ENCODE results near the gene SV2B. TPM values are rescaled to one million over a fixed set of nuclear protein-coding genes. Genes with fewer than 3 reads are reported as not detected.

The SV2B gene
- total and polyA plus RNA-seq, 2 donors (not counting 1 experiment from before 2014, with no cell fraction given), result not detected

GRCh38 chr15:91122296-91122695 is 22.2 kb downstream of the SV2B start:
- no peak overlapping the region for H3K27ac Mint-ChIP-seq
- Histone ChIP-seq H3K27me3 (replicated peaks in 1 of 4; ENCODE audit: control extremely low read depth in 1 of 4, control insufficient read depth in 3 of 4, insufficient read depth in 4 of 4, low read length in 3 of 4) (peaks cover 0 to 19% (median 3%) of the 10 kb centered on the region in 4 experiments), H3K4me3 (ENCODE audit: control extremely low read depth in 1 of 5, extremely low read depth in 1 of 5, insufficient read depth in 1 of 5, low read depth in 2 of 5, low read length in 4 of 5) (no peak overlapping the region), H3K36me3 (replicated peaks in 1 of 2; ENCODE audit: control extremely low read depth in 1 of 2, control insufficient read depth in 1 of 2, extremely low read depth in 1 of 2, insufficient read depth in 2 of 2, low read length in 1 of 2) (no peaks in the 10 kb centered on the region), H3K4me1 (ENCODE audit: control insufficient read depth in 2 of 2, insufficient read depth in 2 of 2, low read length in 2 of 2) (no peaks in the 10 kb centered on the region), H3K27ac (ENCODE audit: low read length in 2 of 2) (no peak overlapping the region), H2AFZ (ENCODE audit: insufficient read depth, low read depth, low read length, poor library complexity, severe bottlenecking) (no peak overlapping the region), H3K4me2 (replicated peaks; ENCODE audit: low read depth, low read length, poor library complexity, severe bottlenecking) (no peak overlapping the region), H3K9ac (ENCODE audit: low read length) (no peak overlapping the region), H3K9me3 (ENCODE audit: control extremely low read depth in 1 of 3, control insufficient read depth in 2 of 3, insufficient read depth in 1 of 3, low read length in 2 of 3) (no peaks in the 10 kb centered on the region), H3K79me2 (ENCODE audit: control insufficient read depth, insufficient read depth, low read length) (no peaks in the 10 kb centered on the region), H4K20me1 (ENCODE audit: control insufficient read depth, insufficient read depth, low read length, poor library complexity, severe bottlenecking) (no peaks in the 10 kb centered on the region)
- TF ChIP-seq, protein P1, sequence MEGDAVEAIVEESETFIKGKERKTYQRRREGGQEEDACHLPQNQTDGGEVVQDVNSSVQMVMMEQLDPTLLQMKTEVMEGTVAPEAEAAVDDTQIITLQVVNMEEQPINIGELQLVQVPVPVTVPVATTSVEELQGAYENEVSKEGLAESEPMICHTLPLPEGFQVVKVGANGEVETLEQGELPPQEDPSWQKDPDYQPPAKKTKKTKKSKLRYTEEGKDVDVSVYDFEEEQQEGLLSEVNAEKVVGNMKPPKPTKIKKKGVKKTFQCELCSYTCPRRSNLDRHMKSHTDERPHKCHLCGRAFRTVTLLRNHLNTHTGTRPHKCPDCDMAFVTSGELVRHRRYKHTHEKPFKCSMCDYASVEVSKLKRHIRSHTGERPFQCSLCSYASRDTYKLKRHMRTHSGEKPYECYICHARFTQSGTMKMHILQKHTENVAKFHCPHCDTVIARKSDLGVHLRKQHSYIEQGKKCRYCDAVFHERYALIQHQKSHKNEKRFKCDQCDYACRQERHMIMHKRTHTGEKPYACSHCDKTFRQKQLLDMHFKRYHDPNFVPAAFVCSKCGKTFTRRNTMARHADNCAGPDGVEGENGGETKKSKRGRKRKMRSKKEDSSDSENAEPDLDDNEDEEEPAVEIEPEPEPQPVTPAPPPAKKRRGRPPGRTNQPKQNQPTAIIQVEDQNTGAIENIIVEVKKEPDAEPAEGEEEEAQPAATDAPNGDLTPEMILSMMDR (IDR thresholded peaks at IDR 0.05), result no peak
- no peak for TF ChIP-seq EZH2 (IDR thresholded peaks at IDR 0.05; ENCODE audit: borderline replicate concordance, insufficient read depth, low read depth, low read length, poor library complexity, severe bottlenecking)
- no peaks in the 10 kb centered on the region for H3K4me1 Mint-ChIP-seq
- 67% methylated on average over 1 of the region's 1 CpG for WGBS (ENCODE audit: insufficient coverage)
- H3K4me3 Mint-ChIP-seq, result no peak overlapping the region
- no peaks in the 10 kb centered on the region for H3K9me3 Mint-ChIP-seq (ENCODE audit: insufficient read depth)
- intact Hi-C loops (cut with micrococcal nuclease), result no loop called here
- ATAC-seq (ENCODE audit: low read depth) (no peak), DNase-seq (no peak)
- ChIA-PET POLR2A (no interaction called here), CTCF (no interaction called here)
- peaks cover 46% of the 10 kb centered on the region for H3K27me3 Mint-ChIP-seq

- Mint-ChIP-seq H3K9me3 (ENCODE audit: insufficient read depth) (no peaks in the 10 kb centered on the region), H3K27me3 (peaks cover 50% of the 10 kb centered on the region), H3K4me3 (no peak overlapping the region), H3K4me1 (no peaks in the 10 kb centered on the region), H3K27ac (no peak overlapping the region)
- Histone ChIP-seq H3K27ac (ENCODE audit: low read length in 2 of 2) (no peak overlapping the region), H2AFZ (ENCODE audit: insufficient read depth, low read depth, low read length, poor library complexity, severe bottlenecking) (no peak overlapping the region), H3K9me3 (ENCODE audit: control extremely low read depth in 1 of 3, control insufficient read depth in 2 of 3, insufficient read depth in 1 of 3, low read length in 2 of 3) (no peaks in the 10 kb centered on the region), H3K4me3 (ENCODE audit: control extremely low read depth in 1 of 5, extremely low read depth in 1 of 5, insufficient read depth in 1 of 5, low read depth in 2 of 5, low read length in 4 of 5) (no peak overlapping the region), H3K4me1 (ENCODE audit: control insufficient read depth in 2 of 2, insufficient read depth in 2 of 2, low read length in 2 of 2) (no peaks in the 10 kb centered on the region), H3K79me2 (ENCODE audit: control insufficient read depth, insufficient read depth, low read length) (no peaks in the 10 kb centered on the region), H3K27me3 (replicated peaks in 1 of 4; ENCODE audit: control extremely low read depth in 1 of 4, control insufficient read depth in 3 of 4, insufficient read depth in 4 of 4, low read length in 3 of 4) (peaks cover 0 to 20% (median 0%) of the 10 kb centered on the region in 4 experiments), H3K36me3 (replicated peaks in 1 of 2; ENCODE audit: control extremely low read depth in 1 of 2, control insufficient read depth in 1 of 2, extremely low read depth in 1 of 2, insufficient read depth in 2 of 2, low read length in 1 of 2) (no peaks in the 10 kb centered on the region), H3K4me2 (replicated peaks; ENCODE audit: low read depth, low read length, poor library complexity, severe bottlenecking) (no peak overlapping the region), H4K20me1 (ENCODE audit: control insufficient read depth, insufficient read depth, low read length, poor library complexity, severe bottlenecking) (no peaks in the 10 kb centered on the region), H3K9ac (ENCODE audit: low read length) (no peak overlapping the region)
- ChIA-PET POLR2A (interaction anchor here (0.5 kb wide), 1 partner anchor 149 kb away, joined by 14 read pairs; no protein-coding TSS in a partner anchor), CTCF (no interaction called here)
- 53% methylated on average over 3 of the region's 5 CpGs for WGBS (ENCODE audit: insufficient coverage)
- DNase-seq, result no peak
- no peak for ATAC-seq (ENCODE audit: low read depth)
- TF ChIP-seq, protein P1 (IDR thresholded peaks at IDR 0.05), result no peak
- TF ChIP-seq EZH2 (IDR thresholded peaks at IDR 0.05; ENCODE audit: borderline replicate concordance, insufficient read depth, low read depth, low read length, poor library complexity, severe bottlenecking), result no peak
- intact Hi-C loops (cut with micrococcal nuclease), result no loop called here
Measured at GRCh38 chr15:91124132-91124531, 24.1 kb downstream of the SV2B start.

Measured in B cell (primary cell).